HEK293T (cell line): ENCODE results near the gene SGPL1.

Experiments
- BHLHE40 ChIP-seq: fragments of 450-650 bp; IDR thresholded peaks from 2 replicates; pipeline ENCODE4 v1.6.1; 2016; ENCODE audit warnings: mild to moderate bottlenecking, moderate library complexity, borderline replicate concordance
- FOXK2 ChIP-seq: fragments of 450-650 bp; IDR thresholded peaks from 2 replicates; pipeline ENCODE4 v1.6.1; 2016; ENCODE audit warnings: mild to moderate bottlenecking
- FOXM1 ChIP-seq: fragments of 450-650 bp; IDR thresholded peaks from 2 replicates; pipeline ENCODE4 v1.6.1; 2017; ENCODE audit warnings: mild to moderate bottlenecking, borderline replicate concordance
- SUZ12 ChIP-seq: fragments of 450-650 bp; IDR thresholded peaks from 2 replicates; pipeline ENCODE4 v1.6.1; 2016; ENCODE audit warnings: mild to moderate bottlenecking
- ZNF384 ChIP-seq: fragments of 450-650 bp; IDR thresholded peaks from 2 replicates; pipeline ENCODE4 v1.6.1; 2016
- TF ChIP-seq, protein P1 (sequence below): fragments of 450-650 bp; IDR thresholded peaks from 2 replicates; pipeline ENCODE4 v1.6.1; 2016

DNA sequence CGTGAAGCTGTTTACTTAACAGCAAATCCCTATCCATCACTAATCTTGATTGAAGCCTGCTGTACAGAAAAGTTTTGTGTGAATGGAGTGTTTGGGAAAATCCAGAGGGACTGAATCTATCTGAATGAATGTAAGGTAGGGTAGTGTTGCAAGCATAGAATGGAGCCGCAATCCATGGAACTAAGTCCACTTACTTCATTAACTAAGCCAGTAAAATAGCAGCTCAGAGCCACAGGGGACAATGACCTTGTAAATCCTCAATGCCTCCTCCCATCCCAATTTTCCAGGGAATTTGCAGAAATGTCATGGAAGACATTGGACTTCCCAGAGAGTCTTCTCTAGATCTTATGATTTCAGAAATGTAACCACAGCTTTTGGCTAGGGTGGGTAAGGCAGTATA is 45.7 kb upstream of the SGPL1 start:
- TF ChIP-seq SUZ12: no peak
- no peak for TF ChIP-seq BHLHE40
- no peak for TF ChIP-seq FOXM1
- no peak for TF ChIP-seq ZNF384
- TF ChIP-seq, protein P1, sequence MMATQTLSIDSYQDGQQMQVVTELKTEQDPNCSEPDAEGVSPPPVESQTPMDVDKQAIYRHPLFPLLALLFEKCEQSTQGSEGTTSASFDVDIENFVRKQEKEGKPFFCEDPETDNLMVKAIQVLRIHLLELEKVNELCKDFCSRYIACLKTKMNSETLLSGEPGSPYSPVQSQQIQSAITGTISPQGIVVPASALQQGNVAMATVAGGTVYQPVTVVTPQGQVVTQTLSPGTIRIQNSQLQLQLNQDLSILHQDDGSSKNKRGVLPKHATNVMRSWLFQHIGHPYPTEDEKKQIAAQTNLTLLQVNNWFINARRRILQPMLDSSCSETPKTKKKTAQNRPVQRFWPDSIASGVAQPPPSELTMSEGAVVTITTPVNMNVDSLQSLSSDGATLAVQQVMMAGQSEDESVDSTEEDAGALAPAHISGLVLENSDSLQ: no peak
- TF ChIP-seq FOXK2: no peak
